Glomerular endothelial cell (primary cell): ENCODE measurements around the gene WDR5. TPM values are rescaled to one million over a fixed set of nuclear protein-coding genes. Genes with fewer than 3 reads are reported as not detected.

Experiments
- DNase-seq: peaks from one replicate; pipeline ENCODE4 v3.0.0-alpha.2; 2011; ENCODE audit warnings: low read depth, low spot score; ENCODE audit errors: extremely low read depth
- total RNA-seq: library from RNA; depleted of rRNA; stranded (reverse); fragments of >200 nt; gene quantifications from 2 replicates; pipeline ENCODE4 v1.2.3, GENCODE V29; 2015

The WDR5 gene
- total RNA-seq, 1 donor from 2014 or later, result 23.9 TPM

- no peak for DNase-seq
Measured at GRCh38 chr9:134204991-134205578, 69.2 kb downstream of the WDR5 start.

DNA sequence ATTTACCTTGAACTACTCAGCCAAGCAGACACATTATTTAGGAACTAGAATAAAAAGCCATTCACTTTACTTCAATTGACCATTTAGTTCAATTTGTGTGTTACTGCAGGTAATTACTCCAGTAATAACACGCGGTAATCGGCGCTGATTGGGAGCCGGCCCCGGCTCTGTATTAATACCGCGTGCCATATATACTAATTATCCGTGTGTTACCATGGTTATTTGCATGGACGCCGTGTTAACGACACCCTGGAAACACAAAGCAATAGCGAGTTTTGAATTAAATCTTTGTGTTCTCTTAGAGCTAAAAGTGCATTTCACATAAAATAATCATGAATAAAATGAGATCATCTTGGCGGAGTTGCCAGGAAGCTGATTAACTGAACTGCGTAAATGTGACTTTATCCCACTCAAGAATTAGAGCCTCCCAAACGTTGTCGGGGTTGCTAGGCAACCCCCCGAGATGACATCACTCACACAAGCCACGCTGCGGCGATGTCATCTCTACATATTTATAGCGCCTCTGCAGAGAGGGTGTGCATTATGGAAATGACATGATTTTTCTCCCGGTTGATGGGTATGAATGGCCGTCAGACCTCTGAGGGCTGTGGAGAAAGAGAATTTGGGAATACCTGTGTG, 69.9 kb downstream of the WDR5 start:
- peak; percentile 25 for DNase-seq

DNA sequence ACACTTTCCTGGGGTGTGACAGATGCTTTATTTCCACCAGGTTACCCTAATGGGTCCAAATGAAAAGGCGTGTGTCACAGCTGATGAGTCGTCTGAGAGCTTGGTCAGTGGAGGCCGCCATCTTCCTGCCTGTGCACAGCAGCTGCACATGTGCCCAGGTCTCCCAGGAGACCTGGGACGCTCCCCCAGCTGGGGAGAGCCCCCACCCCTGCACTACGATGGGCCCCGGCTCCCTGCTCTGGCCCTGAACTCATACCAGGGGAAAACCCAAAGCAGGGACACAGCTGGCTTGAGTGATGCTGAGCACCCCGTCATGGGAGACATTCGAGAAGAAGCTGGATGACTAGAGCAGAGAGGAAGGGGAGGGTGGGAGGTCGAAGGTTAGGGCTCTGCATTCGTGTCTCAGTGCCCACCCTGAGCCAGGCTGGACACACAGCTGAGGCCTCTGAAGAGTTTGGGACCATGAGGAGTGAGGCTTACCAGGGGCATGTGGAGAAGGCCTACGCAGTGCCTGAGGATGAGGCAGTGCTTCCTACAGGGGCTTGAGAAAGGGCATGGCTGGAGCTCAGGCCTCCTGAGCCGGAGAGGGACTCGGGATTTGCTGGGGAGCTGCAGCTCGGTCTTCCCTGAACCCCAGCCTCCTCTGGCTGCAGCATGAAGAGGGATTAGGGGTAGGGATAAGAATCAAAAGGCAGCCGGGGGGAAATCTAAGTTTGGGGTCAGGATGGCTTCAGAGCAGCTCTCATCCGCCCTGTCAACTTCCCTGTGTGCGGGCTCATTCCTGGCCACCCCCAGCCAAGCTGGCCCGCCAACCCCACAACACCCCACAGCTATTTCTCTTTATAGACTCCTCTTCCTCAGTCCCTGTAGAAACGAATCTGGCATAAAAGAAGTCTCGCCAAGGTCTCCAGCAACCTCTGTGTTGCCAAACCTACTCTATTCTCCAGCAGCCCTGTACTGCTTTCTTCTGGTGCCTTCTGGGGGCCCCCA, 70.7 kb downstream of the WDR5 start:
- DNase-seq, result no peak

DNA sequence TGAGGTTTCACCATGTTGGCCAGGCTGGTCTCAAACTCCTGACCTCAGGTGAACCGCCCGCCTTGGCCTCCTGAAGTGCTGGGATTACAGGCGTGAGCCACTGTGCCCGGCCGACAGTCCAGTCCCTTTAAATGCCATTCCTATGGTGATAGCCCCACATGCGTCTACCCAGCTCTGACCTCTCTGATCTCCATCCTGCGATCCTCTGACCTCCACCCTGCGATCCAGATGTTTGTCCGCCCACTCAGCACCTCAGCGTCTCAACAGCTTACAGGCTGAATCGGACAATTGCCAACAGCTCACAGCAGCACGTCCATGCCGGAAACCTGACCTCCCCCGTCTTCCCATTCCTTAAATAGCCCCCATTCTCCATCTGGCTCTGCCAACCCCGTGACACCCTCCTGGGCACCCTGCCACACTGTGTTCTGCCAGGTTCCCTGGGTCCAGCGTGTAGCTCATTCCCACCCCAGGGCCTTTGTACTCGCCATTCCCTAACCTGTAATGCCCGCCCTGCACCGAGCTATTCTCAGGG, 72.5 kb downstream of the WDR5 start:
- no peak for DNase-seq

- DNase-seq, result no peak
Measured at GRCh38 chr9:134208981-134209725, 73.3 kb downstream of the WDR5 start.

Other genes with a start within 250 kb of the WDR5 start
- 24.8 and 33.7 TPM in 2 replicates for gene VAV2, start 143.8 kb upstream of the WDR5 start, total RNA-seq
- 20.2 and 34.5 TPM in 2 replicates for gene BRD3OS, start 110.6 kb upstream of the WDR5 start, total RNA-seq
- gene BRD3, start 68.1 kb upstream of the WDR5 start, total RNA-seq, result 12.8 and 40.7 TPM in 2 replicates
- gene RNU6ATAC, start 28.5 kb downstream of the WDR5 start, total RNA-seq, result not detected in 2 replicates
- 19.2 and 29.2 TPM in 2 replicates for gene RXRA, start 190.4 kb downstream of the WDR5 start, total RNA-seq